DND-41 (cell line): Measurements from ENCODE around the gene ZNF213.

ENCODE experiments used
- EZH2 ChIP-seq: IDR thresholded peaks from 3 replicates; pipeline ENCODE4 v1.6.1; 2012; ENCODE audit warnings: borderline replicate concordance, low read depth, mild to moderate bottlenecking, moderate library complexity, low read length, inconsistent platforms; ENCODE audit not compliant: severe bottlenecking
- TF ChIP-seq, protein P1 (sequence below): IDR thresholded peaks from 2 replicates; pipeline ENCODE4 v1.5.1; 2012; ENCODE audit warnings: borderline replicate concordance, low read length, moderate library complexity, mild to moderate bottlenecking; ENCODE audit not compliant: poor library complexity, severe bottlenecking; ENCODE audit errors: extremely low read depth

DNA sequence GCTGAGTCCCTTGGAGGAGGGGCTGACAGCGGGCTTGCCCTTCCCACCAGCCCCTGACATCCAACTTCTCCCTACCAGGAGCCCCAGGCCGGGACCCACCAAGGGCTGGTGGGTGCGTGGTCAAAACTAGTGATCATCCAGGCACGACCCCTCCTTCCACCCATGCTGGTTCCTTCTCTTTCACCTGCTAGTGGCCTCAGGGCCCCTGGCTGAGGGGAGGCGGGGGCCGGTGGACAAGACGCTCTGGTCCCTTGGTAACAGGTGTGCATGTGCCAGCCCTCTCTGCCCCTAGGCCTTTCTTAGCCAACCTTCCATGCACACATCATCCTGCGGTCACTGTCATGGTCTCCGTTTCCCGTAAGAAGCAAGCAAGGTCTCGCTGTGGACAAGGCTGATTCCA, 8.4 kb downstream of the ZNF213 start:
- TF ChIP-seq, protein P1, sequence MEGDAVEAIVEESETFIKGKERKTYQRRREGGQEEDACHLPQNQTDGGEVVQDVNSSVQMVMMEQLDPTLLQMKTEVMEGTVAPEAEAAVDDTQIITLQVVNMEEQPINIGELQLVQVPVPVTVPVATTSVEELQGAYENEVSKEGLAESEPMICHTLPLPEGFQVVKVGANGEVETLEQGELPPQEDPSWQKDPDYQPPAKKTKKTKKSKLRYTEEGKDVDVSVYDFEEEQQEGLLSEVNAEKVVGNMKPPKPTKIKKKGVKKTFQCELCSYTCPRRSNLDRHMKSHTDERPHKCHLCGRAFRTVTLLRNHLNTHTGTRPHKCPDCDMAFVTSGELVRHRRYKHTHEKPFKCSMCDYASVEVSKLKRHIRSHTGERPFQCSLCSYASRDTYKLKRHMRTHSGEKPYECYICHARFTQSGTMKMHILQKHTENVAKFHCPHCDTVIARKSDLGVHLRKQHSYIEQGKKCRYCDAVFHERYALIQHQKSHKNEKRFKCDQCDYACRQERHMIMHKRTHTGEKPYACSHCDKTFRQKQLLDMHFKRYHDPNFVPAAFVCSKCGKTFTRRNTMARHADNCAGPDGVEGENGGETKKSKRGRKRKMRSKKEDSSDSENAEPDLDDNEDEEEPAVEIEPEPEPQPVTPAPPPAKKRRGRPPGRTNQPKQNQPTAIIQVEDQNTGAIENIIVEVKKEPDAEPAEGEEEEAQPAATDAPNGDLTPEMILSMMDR: no peak
- TF ChIP-seq EZH2: no peak
